ENCODE results near the gene AKTIP. TPM values are rescaled to one million over a fixed set of nuclear protein-coding genes. Genes with fewer than 3 reads are reported as not detected.
A peak's percentile ranks its signal among the peaks of the same experiment; 100 is the strongest.

AKTIP gene
- total RNA-seq, 1 donor, result 25.0 TPM

GRCh38 chr16:53510704-53511070 is 7.7 kb upstream of the AKTIP start:
- H3K79me2 ChIP-seq (ENCODE audit: insufficient read depth, low read length), result no peaks in the 10 kb centered on the region
- no peak overlapping the region for H3K4me3 ChIP-seq (ENCODE audit: insufficient read depth, low read length)
- no peaks in the 10 kb centered on the region for H3K27me3 ChIP-seq (ENCODE audit: insufficient read depth, low read length)
- peaks cover 10% of the 10 kb centered on the region for H3K4me1 ChIP-seq (ENCODE audit: insufficient read depth, low read length)
- TF ChIP-seq, protein P1, sequence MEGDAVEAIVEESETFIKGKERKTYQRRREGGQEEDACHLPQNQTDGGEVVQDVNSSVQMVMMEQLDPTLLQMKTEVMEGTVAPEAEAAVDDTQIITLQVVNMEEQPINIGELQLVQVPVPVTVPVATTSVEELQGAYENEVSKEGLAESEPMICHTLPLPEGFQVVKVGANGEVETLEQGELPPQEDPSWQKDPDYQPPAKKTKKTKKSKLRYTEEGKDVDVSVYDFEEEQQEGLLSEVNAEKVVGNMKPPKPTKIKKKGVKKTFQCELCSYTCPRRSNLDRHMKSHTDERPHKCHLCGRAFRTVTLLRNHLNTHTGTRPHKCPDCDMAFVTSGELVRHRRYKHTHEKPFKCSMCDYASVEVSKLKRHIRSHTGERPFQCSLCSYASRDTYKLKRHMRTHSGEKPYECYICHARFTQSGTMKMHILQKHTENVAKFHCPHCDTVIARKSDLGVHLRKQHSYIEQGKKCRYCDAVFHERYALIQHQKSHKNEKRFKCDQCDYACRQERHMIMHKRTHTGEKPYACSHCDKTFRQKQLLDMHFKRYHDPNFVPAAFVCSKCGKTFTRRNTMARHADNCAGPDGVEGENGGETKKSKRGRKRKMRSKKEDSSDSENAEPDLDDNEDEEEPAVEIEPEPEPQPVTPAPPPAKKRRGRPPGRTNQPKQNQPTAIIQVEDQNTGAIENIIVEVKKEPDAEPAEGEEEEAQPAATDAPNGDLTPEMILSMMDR (IDR thresholded peaks at IDR 0.05; ENCODE audit: extremely low read depth, low read depth, low read length), result no peak
- H2AFZ ChIP-seq (ENCODE audit: low read length), result peak overlapping the region; percentile 11
- no peak overlapping the region for H3K27ac ChIP-seq (ENCODE audit: low read depth, low read length)
- no peak for DNase-seq (ENCODE audit: insufficient read length, low spot score, missing footprints)
- no peaks in the 10 kb centered on the region for H4K20me1 ChIP-seq (ENCODE audit: insufficient read depth, low read length)
- H3K9me3 ChIP-seq (ENCODE audit: low read depth, low read length), result no peaks in the 10 kb centered on the region
- no peaks in the 10 kb centered on the region for H3K36me3 ChIP-seq (ENCODE audit: insufficient read depth, low read length)
- peak overlapping the region; percentile 74 for H3K4me2 ChIP-seq (ENCODE audit: insufficient read depth, low read length)

- no peaks in the 10 kb centered on the region for H3K27me3 ChIP-seq (ENCODE audit: insufficient read depth, low read length)
- H2AFZ ChIP-seq (ENCODE audit: low read length), result peak overlapping the region; percentile 82
- TF ChIP-seq, protein P1 (IDR thresholded peaks at IDR 0.05; ENCODE audit: extremely low read depth, low read depth, low read length), result peak; percentile 98
- peak overlapping the region; percentile 32 for H3K4me3 ChIP-seq (ENCODE audit: insufficient read depth, low read length)
- peak overlapping the region; percentile 3 for H3K27ac ChIP-seq (ENCODE audit: low read depth, low read length)
- no peaks in the 10 kb centered on the region for H4K20me1 ChIP-seq (ENCODE audit: insufficient read depth, low read length)
- no peaks in the 10 kb centered on the region for H3K9me3 ChIP-seq (ENCODE audit: low read depth, low read length)
- H3K4me1 ChIP-seq (ENCODE audit: insufficient read depth, low read length), result peaks cover 10% of the 10 kb centered on the region
- peak; percentile 88 for DNase-seq (ENCODE audit: insufficient read length, low spot score, missing footprints)
- no peaks in the 10 kb centered on the region for H3K36me3 ChIP-seq (ENCODE audit: insufficient read depth, low read length)
- H3K79me2 ChIP-seq (ENCODE audit: insufficient read depth, low read length), result no peaks in the 10 kb centered on the region
- peak overlapping the region; percentile 74 for H3K4me2 ChIP-seq (ENCODE audit: insufficient read depth, low read length)
These were observed 7.1 kb upstream of the AKTIP start for GRCh38 chr16:53509906-53510703.

DNA sequence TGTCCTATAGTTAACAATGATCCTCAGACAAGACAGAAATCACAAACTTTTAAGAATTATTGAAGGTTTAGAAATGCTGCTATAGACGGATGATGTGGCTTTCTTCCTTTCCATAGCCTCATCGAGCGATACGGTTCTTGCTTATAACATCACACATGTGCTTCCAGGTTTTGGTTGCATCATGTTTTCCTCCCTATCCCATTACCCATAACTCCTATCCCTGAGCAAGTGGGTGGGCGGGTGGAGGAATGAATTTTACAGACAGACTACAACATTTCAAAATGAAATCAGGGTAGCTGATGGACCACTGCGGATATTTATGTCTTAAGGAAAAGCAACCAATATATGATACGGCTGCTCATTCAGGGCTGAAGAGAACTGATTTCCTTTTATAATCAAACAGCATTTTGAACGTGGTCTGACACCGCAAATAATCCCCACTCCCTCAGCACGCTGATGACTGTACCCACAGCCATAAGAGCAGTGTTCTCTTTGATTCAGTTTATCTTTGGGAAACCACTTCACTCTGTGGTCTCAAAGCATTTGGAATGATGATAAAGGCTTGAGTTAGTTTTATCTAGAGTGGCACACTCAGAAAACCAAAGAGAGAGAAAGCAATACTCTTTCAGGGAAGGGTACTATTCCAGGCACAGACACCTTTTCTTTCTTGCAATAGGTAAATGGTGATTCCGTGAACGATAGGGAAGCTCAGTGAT is 4.6 kb upstream of the AKTIP start:
- no peaks in the 10 kb centered on the region for H3K79me2 ChIP-seq (ENCODE audit: insufficient read depth, low read length)
- H4K20me1 ChIP-seq (ENCODE audit: insufficient read depth, low read length), result no peaks in the 10 kb centered on the region
- no peak overlapping the region for H3K4me2 ChIP-seq (ENCODE audit: insufficient read depth, low read length)
- TF ChIP-seq, protein P1 (IDR thresholded peaks at IDR 0.05; ENCODE audit: extremely low read depth, low read depth, low read length), result no peak
- no peaks in the 10 kb centered on the region for H3K27me3 ChIP-seq (ENCODE audit: insufficient read depth, low read length)
- no peak overlapping the region for H3K4me3 ChIP-seq (ENCODE audit: insufficient read depth, low read length)
- no peaks in the 10 kb centered on the region for H3K9me3 ChIP-seq (ENCODE audit: low read depth, low read length)
- no peaks in the 10 kb centered on the region for H3K36me3 ChIP-seq (ENCODE audit: insufficient read depth, low read length)
- no peak overlapping the region for H2AFZ ChIP-seq (ENCODE audit: low read length)
- H3K4me1 ChIP-seq (ENCODE audit: insufficient read depth, low read length), result peaks cover 25% of the 10 kb centered on the region
- no peak for DNase-seq (ENCODE audit: insufficient read length, low spot score, missing footprints)
- H3K27ac ChIP-seq (ENCODE audit: low read depth, low read length), result no peak overlapping the region

- DNase-seq (ENCODE audit: insufficient read length, low spot score, missing footprints), result no peak
- Histone ChIP-seq H3K27ac (ENCODE audit: low read depth, low read length) (no peak overlapping the region), H3K9me3 (ENCODE audit: low read depth, low read length) (no peaks in the 10 kb centered on the region), H3K36me3 (ENCODE audit: insufficient read depth, low read length) (no peaks in the 10 kb centered on the region), H4K20me1 (ENCODE audit: insufficient read depth, low read length) (peaks cover 6% of the 10 kb centered on the region), H3K27me3 (ENCODE audit: insufficient read depth, low read length) (no peaks in the 10 kb centered on the region), H3K4me2 (ENCODE audit: insufficient read depth, low read length) (no peak overlapping the region), H3K4me3 (ENCODE audit: insufficient read depth, low read length) (no peak overlapping the region), H2AFZ (ENCODE audit: low read length) (no peak overlapping the region), H3K79me2 (ENCODE audit: insufficient read depth, low read length) (peaks cover 9% of the 10 kb centered on the region), H3K4me1 (ENCODE audit: insufficient read depth, low read length) (peaks cover 36% of the 10 kb centered on the region)
- TF ChIP-seq, protein P1 (IDR thresholded peaks at IDR 0.05; ENCODE audit: extremely low read depth, low read depth, low read length), result no peak
These were observed 3.2 kb upstream of the AKTIP start for GRCh38 chr16:53506254-53506653.

Measured in osteoblast (primary cell).